ENCODE data around the gene LMBRD2. TPM values are rescaled to one million over a fixed set of nuclear protein-coding genes. Genes with fewer than 3 reads are reported as not detected.

The LMBRD2 gene
- total RNA-seq, 1 donor from 2014 or later = 7.7 TPM

DNA sequence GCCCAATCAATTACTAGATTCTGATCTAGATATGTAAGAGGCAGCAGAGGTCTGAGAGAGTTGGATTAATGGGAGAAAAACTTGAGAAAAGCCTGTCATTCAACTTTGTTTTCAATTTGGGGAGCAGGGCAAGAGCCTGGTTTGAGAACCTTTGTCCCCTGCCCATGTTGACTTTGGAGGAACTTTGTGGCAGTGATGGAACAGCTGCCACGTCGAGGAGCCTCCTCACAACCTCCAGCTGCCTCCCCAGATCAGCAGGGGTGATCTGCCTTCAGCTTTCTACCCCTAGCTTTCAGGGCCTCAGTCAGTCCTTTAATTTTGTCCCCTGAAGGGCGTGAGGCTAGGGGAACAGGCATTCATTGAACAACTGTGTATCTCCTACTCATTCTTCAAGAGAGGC lies 8.9 kb upstream of the LMBRD2 start:
- no peak overlapping the region for H3K4me3 Mint-ChIP-seq
- H3K4me1 Mint-ChIP-seq = peaks cover 18% of the 10 kb centered on the region
- no peak for TF ChIP-seq CTCF (conservative IDR thresholded peaks at IDR 0.05)
- H3K27ac Mint-ChIP-seq (ENCODE audit: unreplicated experiment) = no peak overlapping the region
- no peaks in the 10 kb centered on the region for H3K9me3 Mint-ChIP-seq
- H3K27me3 Mint-ChIP-seq (ENCODE audit: low read depth) = no peaks in the 10 kb centered on the region
- DNase-seq (ENCODE audit: low read depth, low spot score) = no peak
- H3K36me3 Mint-ChIP-seq (ENCODE audit: low read depth) = peaks cover 36% of the 10 kb centered on the region

DNA sequence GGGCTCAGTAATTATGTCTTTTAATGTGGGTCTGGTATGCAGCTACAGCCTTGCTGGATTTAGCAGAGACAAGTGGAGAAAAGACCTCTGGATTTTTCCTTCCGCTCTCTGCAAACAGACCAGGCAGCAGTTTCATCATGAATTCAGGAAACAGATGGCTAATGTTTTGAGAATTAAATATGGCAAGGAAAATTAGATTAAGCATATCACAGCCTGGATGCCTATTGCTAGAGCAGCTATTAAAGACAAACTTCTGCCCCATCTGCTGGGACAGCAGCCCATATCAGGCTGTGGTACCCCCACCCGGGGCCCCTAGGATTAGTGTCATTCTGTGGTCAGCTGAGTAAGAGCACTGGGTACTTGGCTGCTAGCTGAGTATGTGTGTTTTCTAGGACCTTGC lies 6.5 kb upstream of the LMBRD2 start:
- H3K9me3 Mint-ChIP-seq = no peaks in the 10 kb centered on the region
- no peaks in the 10 kb centered on the region for H3K27me3 Mint-ChIP-seq (ENCODE audit: low read depth)
- peak overlapping the region; percentile 41 for H3K4me3 Mint-ChIP-seq
- TF ChIP-seq CTCF (conservative IDR thresholded peaks at IDR 0.05) = no peak
- no peak for DNase-seq (ENCODE audit: low read depth, low spot score)
- peaks cover 40% of the 10 kb centered on the region for H3K36me3 Mint-ChIP-seq (ENCODE audit: low read depth)
- no peak overlapping the region for H3K27ac Mint-ChIP-seq (ENCODE audit: unreplicated experiment)
- peaks cover 34% of the 10 kb centered on the region for H3K4me1 Mint-ChIP-seq

DNA sequence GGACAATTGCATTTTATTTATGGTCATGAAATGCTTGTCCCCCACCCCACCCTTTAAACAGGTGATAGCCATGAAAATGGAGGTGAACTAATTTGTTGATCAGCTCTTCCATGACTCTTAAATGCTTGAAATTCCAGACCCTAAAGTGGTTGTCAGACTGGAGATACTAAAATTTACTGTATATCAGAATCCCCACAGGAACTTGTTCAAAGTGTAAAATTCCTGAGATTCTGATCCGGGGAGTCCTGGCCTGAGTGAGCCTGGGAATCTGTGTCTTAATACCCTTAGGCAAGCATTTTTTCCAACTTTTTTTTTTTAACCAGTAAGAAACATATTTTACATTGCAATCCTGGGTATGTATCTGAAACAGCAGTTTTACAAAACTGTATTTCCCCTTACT lies 4.9 kb upstream of the LMBRD2 start:
- H3K27ac Mint-ChIP-seq (ENCODE audit: unreplicated experiment) = no peak overlapping the region
- peaks cover 28% of the 10 kb centered on the region for H3K36me3 Mint-ChIP-seq (ENCODE audit: low read depth)
- DNase-seq (ENCODE audit: low read depth, low spot score) = no peak
- H3K27me3 Mint-ChIP-seq (ENCODE audit: low read depth) = no peaks in the 10 kb centered on the region
- no peak for TF ChIP-seq CTCF (conservative IDR thresholded peaks at IDR 0.05)
- H3K4me1 Mint-ChIP-seq = peaks cover 37% of the 10 kb centered on the region
- no peaks in the 10 kb centered on the region for H3K9me3 Mint-ChIP-seq
- peak overlapping the region; percentile 41 for H3K4me3 Mint-ChIP-seq

GRCh38 chr5:36156121-36156601 lies 4.5 kb upstream of the LMBRD2 start:
- Mint-ChIP-seq H3K27me3 (ENCODE audit: low read depth) (no peaks in the 10 kb centered on the region), H3K27ac (ENCODE audit: unreplicated experiment) (no peak overlapping the region), H3K4me1 (peaks cover 37% of the 10 kb centered on the region), H3K9me3 (no peaks in the 10 kb centered on the region), H3K4me3 (peak overlapping the region; percentile 41), H3K36me3 (ENCODE audit: low read depth) (peaks cover 23% of the 10 kb centered on the region)
- TF ChIP-seq CTCF (conservative IDR thresholded peaks at IDR 0.05) = no peak
- DNase-seq (ENCODE audit: low read depth, low spot score) = no peak

- H3K4me1 Mint-ChIP-seq = peaks cover 45% of the 10 kb centered on the region
- no peak overlapping the region for H3K27ac Mint-ChIP-seq (ENCODE audit: unreplicated experiment)
- no peak for TF ChIP-seq CTCF (conservative IDR thresholded peaks at IDR 0.05)
- H3K27me3 Mint-ChIP-seq (ENCODE audit: low read depth) = no peaks in the 10 kb centered on the region
- H3K36me3 Mint-ChIP-seq (ENCODE audit: low read depth) = peaks cover 23% of the 10 kb centered on the region
- no peaks in the 10 kb centered on the region for H3K9me3 Mint-ChIP-seq
- DNase-seq (ENCODE audit: low read depth, low spot score) = no peak
- peak overlapping the region; percentile 47 for H3K4me3 Mint-ChIP-seq
These were observed 3.6 kb upstream of the LMBRD2 start for GRCh38 chr5:36155291-36155690.

GRCh38 chr5:36153726-36154125 lies 2.0 kb upstream of the LMBRD2 start:
- no peak for DNase-seq (ENCODE audit: low read depth, low spot score)
- H3K4me1 Mint-ChIP-seq = peaks cover 47% of the 10 kb centered on the region

More at GRCh38 chr5:36153726-36154125, 2.0 kb upstream of the LMBRD2 start:
- Mint-ChIP-seq H3K27me3 (ENCODE audit: low read depth) (no peaks in the 10 kb centered on the region), H3K9me3 (no peaks in the 10 kb centered on the region), H3K36me3 (ENCODE audit: low read depth) (peaks cover 23% of the 10 kb centered on the region), H3K4me3 (peak overlapping the region; percentile 98), H3K27ac (ENCODE audit: unreplicated experiment) (no peak overlapping the region)
- no peak for TF ChIP-seq CTCF (conservative IDR thresholded peaks at IDR 0.05)
